Right lobe of liver (tissue), 4 donors: ENCODE measurements around the gene HMGB4.

Experiments used
- CTCF ChIP-seq, 4 donors: fragments of 200-600 bp in 3 of 4; fragments of 450-650 bp in 1 of 4; IDR thresholded peaks; one replicate each; pipeline versions ENCODE4 v1.5.1 to v1.8.0; 2016 to 2022; ENCODE audit warnings: antibody characterized with exemption in 4 of 4, mild to moderate bottlenecking in 2 of 4
- POLR2A ChIP-seq: fragments of 450-650 bp; IDR thresholded peaks from one replicate; pipeline ENCODE4 v1.6.1; 2017; ENCODE audit warnings: antibody characterized with exemption, mild to moderate bottlenecking
- donor health status: DM: no; HTN: no; CAD: no.
- donor health status: DM: no; HTN: no; CAD: no.
- donor health status: DM: no; HTN: yes; CAD: no.

DNA sequence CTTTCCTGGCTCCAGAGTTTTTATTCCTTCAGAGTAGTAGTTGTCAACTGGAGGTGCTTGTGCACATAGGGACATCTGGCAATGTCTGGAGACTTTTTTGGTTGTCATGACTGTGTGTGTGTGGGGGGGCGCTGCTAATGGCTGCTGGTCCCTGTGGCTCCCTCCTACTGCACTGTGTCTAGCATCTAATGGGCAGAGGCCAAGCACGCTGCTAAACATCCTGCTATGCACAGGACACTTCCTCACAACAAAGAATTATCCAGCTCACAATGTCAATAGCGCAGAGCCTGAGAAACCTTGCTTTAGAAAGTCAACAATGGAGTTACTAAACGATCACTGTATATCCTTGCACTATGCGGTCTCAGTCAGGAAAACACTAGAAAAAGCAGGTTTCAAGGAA is 19.7 kb upstream of the HMGB4 start:
- no peak for TF ChIP-seq CTCF (IDR thresholded peaks at IDR 0.05)
- TF ChIP-seq POLR2A, result no peak
